H9 (cell line): ENCODE results near the gene RHBDF1. TPM values are rescaled to one million over a fixed set of nuclear protein-coding genes. Genes with fewer than 3 reads are reported as not detected.

Source experiments
- DNase-seq: peaks from one replicate; pipeline ENCODE4 v3.0.0-alpha.2; 2017
- H2AFZ ChIP-seq: one replicate; pipeline ENCODE4 v1.6.1; 2013; ENCODE audit warnings: mild to moderate bottlenecking, low read length, control low read depth, moderate library complexity
- H2AK5ac ChIP-seq: 2 replicates; pipeline ENCODE4 v1.6.1; 2013; ENCODE audit warnings: low read length, control low read depth, mixed read lengths; ENCODE audit not compliant: insufficient read length
- H2BK120ac ChIP-seq: one replicate; pipeline ENCODE4 v1.6.1; 2013; ENCODE audit warnings: low read depth, mild to moderate bottlenecking, low read length, control low read depth, inconsistent platforms; ENCODE audit not compliant: poor library complexity, severe bottlenecking
- H2BK12ac ChIP-seq: 2 replicates; pipeline ENCODE4 v1.6.1; 2013; ENCODE audit warnings: low read length, control low read depth, mixed read lengths, low read depth; ENCODE audit not compliant: insufficient read length
- H2BK15ac ChIP-seq: 2 replicates; pipeline ENCODE4 v1.6.1; 2013; ENCODE audit warnings: low read depth, low read length, control low read depth
- H2BK20ac ChIP-seq: one replicate; pipeline ENCODE4 v1.6.1; 2013; ENCODE audit warnings: low read depth, mild to moderate bottlenecking, low read length, control low read depth, inconsistent platforms; ENCODE audit not compliant: poor library complexity, severe bottlenecking
- H2BK5ac ChIP-seq: 2 replicates; pipeline ENCODE4 v1.6.1; 2013; ENCODE audit warnings: low read length, control low read depth, mixed read lengths; ENCODE audit not compliant: insufficient read length
- H3K14ac ChIP-seq: 2 replicates; pipeline ENCODE4 v1.6.1; 2013; ENCODE audit warnings: low read length, control low read depth; ENCODE audit not compliant: insufficient read depth
- H3K18ac ChIP-seq: 2 replicates; pipeline ENCODE4 v1.6.1; 2013; ENCODE audit warnings: low read depth, mild to moderate bottlenecking, mixed read lengths, low read length, control low read depth; ENCODE audit not compliant: insufficient read length
- H3K23ac ChIP-seq: 2 replicates; pipeline ENCODE4 v1.6.1; 2013; ENCODE audit warnings: low read length, control low read depth, mixed read lengths, low read depth; ENCODE audit not compliant: insufficient read length
- H3K23me2 ChIP-seq: 2 replicates; pipeline ENCODE4 v1.6.1; 2013; ENCODE audit warnings: low read depth, mild to moderate bottlenecking, mixed read lengths, low read length, control low read depth; ENCODE audit not compliant: insufficient read length, poor library complexity, severe bottlenecking
- H3K27ac ChIP-seq: 2 replicates; pipeline ENCODE4 v1.5.1; 2013; ENCODE audit warnings: low read length, control low read depth, mixed read lengths, low read depth; ENCODE audit not compliant: insufficient read length
- H3K27me3 ChIP-seq: 2 replicates; pipeline ENCODE4 v1.6.1; 2013; ENCODE audit warnings: low read length, control low read depth, inconsistent platforms; ENCODE audit not compliant: insufficient read depth
- H3K4ac ChIP-seq: 2 replicates; pipeline ENCODE4 v1.6.1; 2013; ENCODE audit warnings: low read depth, mild to moderate bottlenecking, control low read depth, inconsistent platforms, low read length, moderate library complexity
- H3K4me1 ChIP-seq: 2 replicates; pipeline ENCODE4 v1.6.1; 2013; ENCODE audit warnings: low read length, control low read depth, inconsistent platforms; ENCODE audit not compliant: insufficient read depth
- H3K4me2 ChIP-seq: 2 replicates; pipeline ENCODE4 v1.6.1; 2013; ENCODE audit warnings: low read length, control low read depth, mixed read lengths; ENCODE audit not compliant: insufficient read length, insufficient read depth
- H3K56ac ChIP-seq: 2 replicates; pipeline ENCODE4 v1.6.1; 2013; ENCODE audit warnings: low read depth, mild to moderate bottlenecking, mixed read lengths, low read length, control low read depth; ENCODE audit not compliant: insufficient read length
- H3K79me1 ChIP-seq: 2 replicates; pipeline ENCODE4 v1.6.1; 2013; ENCODE audit warnings: low read depth, mild to moderate bottlenecking, moderate library complexity, low read length, control low read depth, inconsistent platforms; ENCODE audit not compliant: insufficient read depth, poor library complexity, severe bottlenecking
- H3K79me2 ChIP-seq: 2 replicates; pipeline ENCODE4 v1.6.1; 2013; ENCODE audit warnings: low read length, control low read depth, inconsistent platforms; ENCODE audit not compliant: insufficient read depth
- H3K9ac ChIP-seq: 2 replicates; pipeline ENCODE4 v1.6.1; 2013; ENCODE audit warnings: low read length, control low read depth, mixed read lengths; ENCODE audit not compliant: insufficient read length; ENCODE audit errors: extremely low read depth
- H3K9me3 ChIP-seq: one replicate; pipeline ENCODE4 v1.6.1; 2013; ENCODE audit warnings: low read depth, low read length, inconsistent platforms; ENCODE audit not compliant: control insufficient read depth
- H3T11ph ChIP-seq: one replicate; pipeline ENCODE4 v1.6.1; 2013; ENCODE audit warnings: mild to moderate bottlenecking, low read length, control low read depth, inconsistent platforms
- H4K20me1 ChIP-seq: one replicate; pipeline ENCODE4 v1.6.1; 2013; ENCODE audit not compliant: control insufficient read depth, insufficient read length, insufficient read depth
- H4K5ac ChIP-seq: 2 replicates; pipeline ENCODE4 v1.6.1; 2013; ENCODE audit warnings: low read depth, mild to moderate bottlenecking, mixed read lengths, low read length, control low read depth; ENCODE audit not compliant: insufficient read length
- H4K8ac ChIP-seq: replicated peaks from 2 replicates; pipeline ENCODE4 v1.6.1; 2013; ENCODE audit warnings: low read length, control low read depth, mixed read lengths, low read depth; ENCODE audit not compliant: insufficient read length
- H4K91ac ChIP-seq: 2 replicates; pipeline ENCODE4 v1.6.1; 2013; ENCODE audit warnings: low read depth, mild to moderate bottlenecking, moderate library complexity, mixed read lengths, low read length, control low read depth; ENCODE audit not compliant: insufficient read length
- H3K27ac Mint-ChIP-seq, 3 experiments: 2 replicates in 2 of 3; 3 replicates in 1 of 3; pipeline ENCODE4 v1.8.0; 2020 to 2021; ENCODE audit warnings: mixed read lengths in 3 of 3, mild to moderate bottlenecking in 1 of 3, moderate library complexity in 1 of 3
- H3K27me3 Mint-ChIP-seq: 2 replicates; pipeline ENCODE4 v1.8.0; 2021; ENCODE audit warnings: low read depth, mild to moderate bottlenecking, moderate library complexity, mixed read lengths
- H3K36me3 Mint-ChIP-seq, 3 experiments: 2 replicates in 2 of 3; 3 replicates in 1 of 3; pipeline ENCODE4 v1.8.0; 2020 to 2021; ENCODE audit warnings: low read depth in 3 of 3, mixed read lengths in 3 of 3; ENCODE audit not compliant: insufficient read depth in 1 of 3
- H3K4me1 Mint-ChIP-seq, 2 experiments: 2 replicates each; pipeline ENCODE4 v1.8.0; 2020; ENCODE audit warnings: mixed read lengths in 2 of 2
- H3K4me3 Mint-ChIP-seq, 2 experiments: 2 replicates in 1 of 2; 3 replicates in 1 of 2; pipeline ENCODE4 v1.8.0; 2020 to 2021; ENCODE audit warnings: mild to moderate bottlenecking in 2 of 2, mixed read lengths in 2 of 2, moderate library complexity in 1 of 2
- H3K9me3 Mint-ChIP-seq, 2 experiments: 2 replicates in 1 of 2; 3 replicates in 1 of 2; pipeline ENCODE4 v1.8.0; 2020; ENCODE audit warnings: mild to moderate bottlenecking in 2 of 2, mixed read lengths in 2 of 2, moderate library complexity in 1 of 2
- CTCF ChIP-seq: fragments of 200-600 bp; sonication (generic); conservative IDR thresholded peaks from 3 replicates; pipeline ENCODE4 v1.8.0; 2021; ENCODE audit warnings: antibody characterized with exemption, mild to moderate bottlenecking
- WGBS: extraction: QIAGEN DNeasy Blood & Tissue Kit; methylation state at CpG from one replicate; pipeline ENCODE4 v1.1.7; 2013; ENCODE audit warnings: missing lambda C conversion rate, low lambda C conversion rate, mixed read lengths; ENCODE audit not compliant: insufficient read length; ENCODE audit errors: extremely low coverage; 5-methylcytosine and 5-hydroxymethylcytosine counted together
- total RNA-seq: library from RNA; stranded (reverse); gene quantifications from 2 replicates; pipeline ENCODE4 v1.2.1, GENCODE V29; 2021

RHBDF1 gene
- total RNA-seq, 1 experiment from 2014 or later, result 34.6 TPM

- Mint-ChIP-seq H3K27ac (no peak overlapping the region), H3K4me3 (no peak overlapping the region), H3K36me3 (peaks cover 26 to 72% (median 69%) of the 10 kb centered on the region in 3 experiments; a peak in 6 of 7 replicates), H3K9me3 (no peaks in the 10 kb centered on the region), H3K27me3 (peaks cover 1% of the 10 kb centered on the region; the same call in 1 of the 2 replicates), H3K4me1 (0 out of 4 replicates have a peak, but pooled peaks cover 0 to 2% of the 10 kb centered on the region in 2 experiments)
- Histone ChIP-seq H4K91ac (no peak overlapping the region), H3K27ac (no peak overlapping the region), H2AK5ac (no peak overlapping the region), H3K56ac (no peak overlapping the region), H3K9me3 (no peaks in the 10 kb centered on the region), H2AFZ (no peak overlapping the region), H3K4ac (no peak overlapping the region), H2BK15ac (no peak overlapping the region), H2BK120ac (no peak overlapping the region), H4K8ac (no peak overlapping the region), H3K4me2 (no peak overlapping the region), H3K4me1 (no peaks in the 10 kb centered on the region), H3K23me2 (no peaks in the 10 kb centered on the region), H3K9ac (no peak overlapping the region), H2BK5ac (no peak overlapping the region), H3K14ac (no peak overlapping the region), H4K20me1 (no peaks in the 10 kb centered on the region), H2BK12ac (no peak overlapping the region), H3K18ac (no peak overlapping the region), H3K79me1 (no peaks in the 10 kb centered on the region), H3T11ph (no peak overlapping the region), H3K23ac (no peak overlapping the region), H3K27me3 (no peaks in the 10 kb centered on the region), H3K79me2 (no peaks in the 10 kb centered on the region), H4K5ac (no peak overlapping the region), H2BK20ac (no peak overlapping the region)
- no CpG with 5 or more reads among the region's 14 CpGs for WGBS
- DNase-seq, result no peak
- TF ChIP-seq CTCF, result no peak
Measured at GRCh38 chr16:59440-60059, 12.9 kb downstream of the RHBDF1 start.
